GM19193 (cell line): ENCODE measurements around the gene NT5C3B.

ENCODE experiments used
- POLR2A ChIP-seq: IDR thresholded peaks from 4 replicates; pipeline ENCODE4 v1.6.1; 2011; ENCODE audit not compliant: insufficient read depth, insufficient read length; ENCODE audit errors: extremely low read depth

NT5C3B gene

DNA sequence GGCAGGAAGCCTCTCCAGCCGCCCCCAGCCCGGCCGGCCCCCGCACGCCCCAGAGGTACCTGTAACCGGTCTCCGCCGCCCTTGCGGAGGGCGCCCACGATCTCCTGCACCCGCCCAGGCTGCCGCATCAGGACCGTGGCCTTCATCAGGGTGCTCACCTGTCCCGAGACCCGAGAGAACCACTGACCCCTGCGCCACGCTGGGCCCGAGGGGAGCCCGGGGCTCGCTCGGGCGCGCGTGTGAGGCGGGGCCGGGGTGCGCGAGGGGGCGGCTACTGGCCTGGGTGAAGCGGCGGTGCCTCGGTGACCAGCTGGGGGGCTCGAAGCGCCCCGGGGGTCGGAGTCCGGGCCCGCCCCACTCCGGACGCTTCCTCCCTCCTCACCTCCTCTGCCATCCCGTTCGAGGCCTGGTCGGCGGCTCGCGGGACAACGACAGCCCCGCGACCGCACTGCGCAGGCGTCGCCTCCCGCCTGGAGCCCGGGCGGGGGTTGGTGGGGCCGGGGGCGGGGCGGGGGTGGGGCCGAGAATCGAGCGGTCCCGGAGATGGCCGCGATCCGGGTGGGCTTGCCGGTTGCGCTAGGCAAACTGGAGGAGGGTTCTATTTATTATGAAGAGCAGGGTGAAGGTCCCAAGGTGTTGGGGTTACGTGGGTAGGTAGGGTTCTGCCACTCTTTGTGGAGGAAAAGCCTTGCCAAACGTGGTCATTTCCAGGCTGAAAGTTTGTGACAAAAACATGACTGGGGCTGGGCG, at the start of gene NT5C3B:
Gene NT5C3B, minus strand, starts transcription at position 433 of the 750 bp plus-strand sequence. Its CDS starts 39 bp downstream, at position 394.
- peak; percentile 50 for TF ChIP-seq POLR2A

- TF ChIP-seq POLR2A = no peak
Measured at GRCh38 chr17:41885733-41886132, 49.7 kb upstream of the NT5C3B start.

- no peak for TF ChIP-seq POLR2A
Measured at GRCh38 chr17:41882756-41883155, 46.7 kb upstream of the NT5C3B start.

DNA sequence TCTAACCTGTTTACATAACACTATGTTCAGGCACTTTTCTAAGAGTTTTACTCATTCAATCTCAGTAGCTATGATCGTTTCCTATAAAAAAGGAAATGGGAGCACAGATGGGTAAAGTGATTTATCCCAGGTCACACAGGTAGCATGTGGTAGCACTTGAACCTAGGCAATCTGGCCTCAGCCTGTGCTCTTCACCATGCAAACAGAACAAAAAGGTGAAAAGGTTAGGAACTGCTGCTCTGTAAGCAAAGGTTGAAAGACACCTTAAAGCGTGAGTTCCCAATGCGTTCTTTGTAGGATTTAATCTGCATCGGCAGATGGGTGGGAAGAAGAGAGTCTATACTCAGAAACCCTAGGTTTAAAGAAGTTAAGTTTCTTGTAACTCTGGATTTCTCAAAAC, 44.1 kb upstream of the NT5C3B start:
- TF ChIP-seq POLR2A = no peak

GRCh38 chr17:41873559-41874292, 37.7 kb upstream of the NT5C3B start:
- no peak for TF ChIP-seq POLR2A

GRCh38 chr17:41871789-41872188, 35.8 kb upstream of the NT5C3B start:
- no peak for TF ChIP-seq POLR2A

DNA sequence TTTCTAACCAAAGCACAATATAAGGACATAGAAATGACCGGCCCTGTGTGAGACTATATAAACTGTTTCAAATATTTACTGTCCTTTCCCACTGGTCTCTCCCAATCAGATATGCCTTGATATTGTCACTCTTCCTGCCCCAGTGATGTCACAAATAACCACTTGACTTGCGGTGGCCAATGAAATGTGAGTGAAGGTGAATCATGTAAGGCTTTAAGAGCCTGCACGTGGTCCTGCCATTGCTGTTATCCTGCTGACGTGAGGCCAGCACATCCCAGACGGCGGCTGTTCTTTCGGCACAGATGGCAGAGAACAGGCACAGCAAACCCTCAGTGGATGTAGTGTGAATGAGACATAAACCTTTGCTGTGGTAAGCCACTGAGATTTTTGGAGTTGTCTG, 34.6 kb upstream of the NT5C3B start:
- TF ChIP-seq POLR2A = no peak

DNA sequence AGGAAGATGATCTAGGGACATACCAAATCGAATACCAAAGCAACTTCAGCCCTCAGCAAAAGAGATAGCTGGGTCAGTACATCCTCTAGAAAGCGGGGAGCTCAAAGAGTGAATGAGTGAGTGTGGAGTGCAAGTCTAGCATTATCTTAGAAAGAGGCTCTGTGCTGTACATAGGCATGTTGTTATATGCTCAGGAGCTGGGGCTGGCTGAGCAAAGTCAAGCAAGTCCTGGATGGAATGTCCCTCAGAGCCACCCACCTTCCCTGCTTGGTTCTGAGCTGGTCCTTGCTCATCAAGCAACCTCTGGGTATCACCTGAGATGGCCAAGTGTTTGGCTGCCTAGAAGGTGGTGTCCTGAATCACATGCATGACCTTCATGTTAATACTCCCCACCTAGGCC, 34.1 kb upstream of the NT5C3B start:
- no peak for TF ChIP-seq POLR2A

DNA sequence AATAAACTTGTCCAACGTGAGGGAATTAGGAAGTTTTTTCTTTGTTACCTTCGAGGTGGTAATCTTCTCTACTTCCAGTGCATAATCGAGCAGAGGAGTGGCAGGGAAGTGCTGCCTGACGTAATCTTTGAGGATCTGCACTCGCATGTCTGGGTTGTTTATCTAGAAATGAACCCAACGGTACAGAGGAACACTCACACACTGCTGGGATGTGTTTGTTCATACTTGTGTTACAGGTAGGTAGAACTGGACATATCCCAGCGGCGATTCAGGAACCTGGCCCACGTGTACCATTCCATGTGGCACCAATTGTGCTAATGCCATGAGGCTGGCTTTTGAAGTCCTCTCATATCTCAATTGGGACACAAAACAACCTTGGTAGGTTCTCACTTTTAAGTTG, 33.4 kb upstream of the NT5C3B start:
- TF ChIP-seq POLR2A = no peak

GRCh38 chr17:41868568-41868967, 32.5 kb upstream of the NT5C3B start:
- TF ChIP-seq POLR2A = no peak

DNA sequence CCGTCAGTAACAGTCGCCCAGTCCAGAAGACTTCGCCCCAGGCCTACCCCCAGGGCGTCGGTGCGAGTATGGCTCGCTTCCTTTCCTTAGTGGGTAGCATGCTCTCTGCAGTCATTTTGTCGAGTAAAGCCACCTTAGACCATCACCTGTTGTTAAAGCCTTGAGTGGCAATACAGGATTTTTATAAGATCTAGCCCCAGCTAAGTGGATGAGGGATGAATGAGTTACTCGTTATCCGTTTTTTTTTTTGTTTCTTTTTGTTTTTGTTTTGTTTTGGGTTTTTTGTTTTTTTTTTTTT, 29.5 kb upstream of the NT5C3B start:
- no peak for TF ChIP-seq POLR2A

DNA sequence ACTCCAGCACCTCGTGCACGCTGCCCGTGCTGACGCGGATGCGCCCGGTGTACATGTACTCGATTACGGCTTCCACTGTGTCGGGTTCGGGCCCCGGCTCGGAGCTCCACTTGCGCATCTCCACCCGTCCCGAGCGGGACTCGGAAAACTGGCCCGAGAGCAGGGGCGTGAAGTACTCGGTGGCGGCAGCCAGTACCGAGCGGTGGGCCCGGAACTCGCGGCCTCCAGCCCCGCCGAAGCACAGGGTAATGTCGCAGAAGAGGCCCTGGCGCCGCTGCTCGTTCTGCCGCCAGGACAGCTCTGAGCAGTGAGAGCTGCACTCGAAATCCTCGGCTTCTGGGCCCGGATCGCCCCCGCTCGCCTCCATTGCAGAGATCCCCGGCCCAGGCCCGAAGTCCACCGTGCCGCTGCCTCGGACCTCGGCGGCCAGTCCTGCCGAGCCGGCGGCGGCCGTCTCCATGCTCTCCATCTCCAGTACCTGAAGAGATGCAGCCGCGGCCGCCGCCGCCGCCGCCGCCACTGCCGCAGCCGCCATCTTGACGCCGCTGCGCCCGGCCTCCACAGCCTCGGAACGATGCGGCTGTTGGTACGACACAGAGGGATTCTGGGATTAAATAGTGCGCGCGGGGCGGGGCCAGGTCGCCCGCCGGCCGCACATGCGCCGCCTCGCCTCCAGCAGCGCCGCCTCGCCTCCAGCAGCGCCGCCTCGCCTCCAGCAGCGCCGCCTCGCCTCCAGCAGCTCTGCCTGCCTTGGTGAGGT, 29.0 kb upstream of the NT5C3B start, which contains the start of gene KLHL11:
Gene KLHL11, minus strand, starts transcription at position 588 of the 760 bp plus-strand sequence. Its CDS starts 53 bp downstream, at position 535.
- peak; percentile 96 for TF ChIP-seq POLR2A

- no peak for TF ChIP-seq POLR2A
Measured at GRCh38 chr17:41864498-41864835, 28.4 kb upstream of the NT5C3B start.

DNA sequence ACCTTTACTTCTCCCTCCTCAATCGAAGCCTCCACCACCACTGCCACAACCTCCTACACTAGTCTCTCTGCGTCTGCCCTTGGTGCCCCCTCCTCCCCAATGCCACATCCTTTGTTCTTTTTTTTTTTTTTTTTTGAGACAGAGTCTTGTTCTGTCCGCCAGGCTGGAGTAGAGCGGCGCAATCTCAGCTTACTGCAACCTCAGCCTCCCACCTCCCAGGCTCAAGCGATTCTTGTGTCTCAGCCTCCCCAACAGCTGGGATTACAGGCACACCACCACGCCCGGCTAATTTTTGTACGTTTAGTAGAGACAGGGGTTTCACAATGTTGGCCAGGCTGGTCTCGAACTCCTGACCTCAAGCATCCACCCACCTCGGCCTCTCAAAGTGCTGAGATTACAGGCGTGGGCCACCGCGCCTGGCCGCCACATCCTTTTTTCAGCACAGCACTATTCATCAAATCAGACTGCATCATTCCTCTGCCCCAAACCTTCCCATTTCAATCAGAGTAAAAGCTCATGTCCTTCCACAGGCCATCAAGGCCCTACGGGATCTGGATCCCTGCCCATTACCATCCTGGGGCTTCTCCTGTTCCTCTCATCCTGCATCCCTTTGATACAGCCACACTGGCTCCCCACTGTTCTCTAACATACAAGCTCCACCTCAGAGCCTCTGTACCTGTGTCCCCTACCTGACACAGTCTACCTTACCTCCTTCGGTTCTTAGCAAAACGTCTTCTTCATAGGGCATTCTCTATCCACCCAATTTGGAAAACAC, 27.2 kb upstream of the NT5C3B start:
- TF ChIP-seq POLR2A = no peak
